Sciatic nerve (tissue), 2 donors: ENCODE data around the gene RUSC1. TPM values are rescaled to one million over a fixed set of nuclear protein-coding genes. Genes with fewer than 3 reads are reported as not detected.
A peak's percentile ranks its signal among the peaks of the same experiment; 100 is the strongest.
"Not testable (repeated sequence)": the region's sequence is repeated elsewhere in the genome, so short reads cannot be mapped to it uniquely, and the experiment has no call there.

Source experiments
- ATAC-seq: fragments of 200-7000 bp; cut with Tn5 transposase; one replicate; pipeline ENCODE4 v1.9.1; 2020; ENCODE audit warnings: mild to moderate bottlenecking, moderate library complexity
- DNase-seq: peaks from one replicate; pipeline ENCODE4 v3.0.0-alpha.2; 2020; ENCODE audit warnings: low spot score
- intact Hi-C: fragments of 100-400 bp; cut with DNase I; formaldehyde crosslinking; loops from one replicate; pipeline ENCODE4 v1.14.2; 2022
- total RNA-seq: library from RNA; stranded (reverse); fragmentation: NEBNext Ultra II Directional; extraction: Animal tissue kit (Norgen Biotek cat#: 25700); gene quantifications from one replicate; pipeline ENCODE4 v1.2.1, GENCODE V29; 2021
- donor health status: DM: no; HTN: no; CAD: no.
- donor health status: DM: no; HTN: no; CAD: no.

Gene RUSC1, protein sequence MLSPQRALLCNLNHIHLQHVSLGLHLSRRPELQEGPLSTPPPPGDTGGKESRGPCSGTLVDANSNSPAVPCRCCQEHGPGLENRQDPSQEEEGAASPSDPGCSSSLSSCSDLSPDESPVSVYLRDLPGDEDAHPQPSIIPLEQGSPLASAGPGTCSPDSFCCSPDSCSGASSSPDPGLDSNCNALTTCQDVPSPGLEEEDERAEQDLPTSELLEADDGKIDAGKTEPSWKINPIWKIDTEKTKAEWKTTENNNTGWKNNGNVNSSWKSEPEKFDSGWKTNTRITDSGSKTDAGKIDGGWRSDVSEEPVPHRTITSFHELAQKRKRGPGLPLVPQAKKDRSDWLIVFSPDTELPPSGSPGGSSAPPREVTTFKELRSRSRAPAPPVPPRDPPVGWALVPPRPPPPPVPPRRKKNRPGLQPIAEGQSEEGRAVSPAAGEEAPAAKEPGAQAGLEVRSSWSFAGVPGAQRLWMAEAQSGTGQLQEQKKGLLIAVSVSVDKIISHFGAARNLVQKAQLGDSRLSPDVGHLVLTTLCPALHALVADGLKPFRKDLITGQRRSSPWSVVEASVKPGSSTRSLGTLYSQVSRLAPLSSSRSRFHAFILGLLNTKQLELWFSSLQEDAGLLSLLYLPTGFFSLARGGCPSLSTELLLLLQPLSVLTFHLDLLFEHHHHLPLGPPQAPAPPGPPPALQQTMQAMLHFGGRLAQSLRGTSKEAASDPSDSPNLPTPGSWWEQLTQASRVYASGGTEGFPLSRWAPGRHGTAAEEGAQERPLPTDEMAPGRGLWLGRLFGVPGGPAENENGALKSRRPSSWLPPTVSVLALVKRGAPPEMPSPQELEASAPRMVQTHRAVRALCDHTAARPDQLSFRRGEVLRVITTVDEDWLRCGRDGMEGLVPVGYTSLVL
- total RNA-seq, result 43.3 TPM

DNA sequence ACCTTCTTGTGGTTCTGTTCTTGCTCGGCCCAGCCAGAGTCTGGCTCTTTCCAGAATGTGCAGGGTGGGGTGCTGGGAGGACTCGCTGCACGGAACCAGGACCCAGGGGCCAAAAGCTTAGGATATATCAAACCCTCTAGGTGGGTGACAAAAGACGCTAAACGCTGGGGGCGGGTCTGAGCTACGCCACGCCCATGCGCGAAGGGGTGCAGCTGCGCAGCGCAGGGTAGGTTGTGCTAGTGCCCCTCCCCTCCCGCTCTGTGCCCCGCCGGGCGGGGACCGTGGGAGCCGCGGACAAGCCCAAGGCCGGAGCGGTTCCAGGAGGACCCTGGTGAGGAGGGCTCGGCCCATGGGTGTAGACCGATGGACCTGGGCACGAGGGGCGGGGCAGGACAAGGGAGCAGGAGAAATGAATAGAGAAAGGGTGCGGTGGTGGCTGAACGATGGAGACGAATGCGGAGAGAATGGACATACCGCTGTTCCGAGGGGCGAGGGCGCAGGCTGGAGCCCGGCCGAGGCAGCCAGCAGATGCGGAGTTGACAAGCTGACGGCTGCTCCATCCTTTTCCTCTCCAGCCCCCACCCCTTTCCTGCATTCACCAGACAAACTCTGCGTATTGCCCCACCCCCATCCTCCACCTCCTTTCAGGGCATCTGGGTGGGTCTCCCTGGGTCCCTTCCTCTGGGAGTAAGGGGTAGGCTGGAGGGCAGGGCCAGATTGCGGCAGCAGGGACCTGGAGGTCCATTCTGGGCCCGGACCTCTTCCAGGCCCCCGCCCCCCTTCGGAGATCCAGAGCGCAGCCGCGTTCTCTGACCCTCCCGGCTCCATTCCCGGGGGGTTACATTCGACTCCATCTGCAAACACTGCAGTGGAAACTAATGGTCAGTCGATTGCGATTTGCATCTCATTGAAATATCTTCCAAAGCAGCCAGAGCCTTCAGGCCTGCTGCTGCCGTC, at the start of gene RUSC1:
Gene RUSC1 (plus strand): TSS at position 234 of the 957 bp plus-strand sequence. CDS start 880 bp downstream, outside the sequence.
- ATAC-seq, result peak; percentile 68
- intact Hi-C loops, result loop anchor here (5.0 kb wide), 1 partner anchor 49 kb away; the partner anchor contains the start of gene CLK2
- DNase-seq, result peak; percentile 92

DNA sequence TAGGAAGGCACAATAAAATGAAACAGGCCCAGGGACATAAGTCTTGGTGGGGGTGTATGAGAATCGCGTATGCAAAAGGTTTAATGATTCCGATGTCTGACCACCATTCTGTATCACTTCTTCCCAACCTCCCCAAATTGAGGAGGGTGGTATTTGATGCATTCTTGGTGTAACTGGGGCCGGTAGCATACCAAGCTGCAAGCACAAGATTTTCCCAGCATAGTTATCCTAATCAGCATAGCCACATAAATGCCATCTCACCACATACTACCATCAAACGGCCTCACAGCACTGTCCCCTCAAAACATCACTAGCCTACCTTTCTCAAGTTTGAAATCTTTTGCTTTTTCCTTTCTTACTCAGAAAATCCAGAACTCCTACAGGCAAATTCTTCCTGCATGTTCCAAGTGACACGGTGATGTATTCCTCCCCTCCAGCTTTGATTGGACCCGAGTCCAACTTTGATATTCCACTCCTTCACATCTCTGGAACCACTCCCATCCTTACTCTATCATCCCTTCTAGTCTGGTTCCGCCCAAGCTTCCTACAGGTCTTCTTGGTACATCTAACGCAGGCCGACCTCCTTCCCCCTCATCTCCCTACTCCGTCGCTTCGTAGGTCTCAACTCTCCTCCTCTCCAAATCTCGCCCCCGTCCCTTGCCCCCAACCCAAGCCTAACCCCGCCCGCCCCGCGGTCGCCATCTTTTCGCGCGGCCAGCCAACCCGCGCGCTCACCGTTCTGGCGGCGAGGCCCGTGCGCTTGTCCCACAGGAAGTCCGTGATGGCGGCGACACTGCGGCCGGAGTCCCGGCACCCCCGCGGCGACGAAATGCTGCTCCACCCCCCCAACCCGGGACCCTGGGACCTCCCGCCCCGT, 48.0 kb upstream of the RUSC1 start:
- DNase-seq (no peak), ATAC-seq (peak; percentile 5)
- intact Hi-C loops, result loop anchor here (5.0 kb wide), 1 partner anchor 50 kb away; the partner anchor contains the start of gene RUSC1

DNA sequence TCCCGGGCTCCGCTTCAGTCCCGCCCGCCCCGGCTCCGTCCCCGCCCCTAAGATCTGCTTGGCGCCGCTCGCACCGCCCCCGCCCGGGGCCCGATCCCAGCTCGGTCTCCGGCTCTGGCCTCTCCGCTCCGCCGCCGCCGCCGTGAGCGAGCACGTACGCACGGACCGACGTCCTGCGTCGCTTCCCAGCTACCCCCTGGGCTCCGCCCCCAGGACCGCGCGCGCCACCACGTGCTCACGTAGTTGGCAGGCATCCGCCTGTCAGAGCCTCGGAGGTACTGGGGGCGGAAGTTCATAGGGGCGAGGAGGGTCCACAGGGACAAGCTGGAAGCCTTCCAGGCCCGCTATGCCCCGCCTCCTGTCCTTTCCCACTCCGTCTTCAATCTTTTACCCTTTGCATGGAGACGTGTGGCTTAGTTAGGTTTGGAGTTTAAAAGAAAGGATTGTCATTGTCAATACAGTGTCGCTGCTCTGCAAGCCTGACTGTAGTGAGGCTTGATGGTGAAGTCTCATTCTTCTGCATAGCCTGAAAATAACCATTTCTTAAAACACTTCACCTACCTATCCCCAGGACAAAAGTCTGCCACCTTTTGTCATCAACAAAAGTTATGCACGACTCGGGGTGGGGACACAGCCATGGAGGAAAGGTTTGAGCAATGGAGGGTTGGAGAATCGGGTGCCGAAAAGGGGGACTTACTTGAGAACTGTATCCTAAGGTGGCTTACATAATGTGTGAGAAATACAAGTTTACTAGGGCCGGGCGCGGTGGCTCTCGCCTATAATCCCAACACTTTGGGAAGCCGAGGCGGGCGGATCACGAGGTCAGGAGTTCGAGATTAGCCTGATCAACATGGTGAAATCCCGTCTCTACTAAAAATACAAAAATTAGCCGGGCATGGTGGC, 47.1 kb upstream of the RUSC1 start, which contains the start of gene CLK2:
Gene CLK2 (minus strand): TSS at position 162 of the 903 bp plus-strand sequence. CDS start 2,527 bp downstream, outside the sequence.
- DNase-seq, result peak; percentile 98
- peak; percentile 95 for ATAC-seq
- intact Hi-C loops, result loop anchor here (5.0 kb wide), 1 partner anchor 49 kb away; the partner anchor contains the start of gene RUSC1

DNA sequence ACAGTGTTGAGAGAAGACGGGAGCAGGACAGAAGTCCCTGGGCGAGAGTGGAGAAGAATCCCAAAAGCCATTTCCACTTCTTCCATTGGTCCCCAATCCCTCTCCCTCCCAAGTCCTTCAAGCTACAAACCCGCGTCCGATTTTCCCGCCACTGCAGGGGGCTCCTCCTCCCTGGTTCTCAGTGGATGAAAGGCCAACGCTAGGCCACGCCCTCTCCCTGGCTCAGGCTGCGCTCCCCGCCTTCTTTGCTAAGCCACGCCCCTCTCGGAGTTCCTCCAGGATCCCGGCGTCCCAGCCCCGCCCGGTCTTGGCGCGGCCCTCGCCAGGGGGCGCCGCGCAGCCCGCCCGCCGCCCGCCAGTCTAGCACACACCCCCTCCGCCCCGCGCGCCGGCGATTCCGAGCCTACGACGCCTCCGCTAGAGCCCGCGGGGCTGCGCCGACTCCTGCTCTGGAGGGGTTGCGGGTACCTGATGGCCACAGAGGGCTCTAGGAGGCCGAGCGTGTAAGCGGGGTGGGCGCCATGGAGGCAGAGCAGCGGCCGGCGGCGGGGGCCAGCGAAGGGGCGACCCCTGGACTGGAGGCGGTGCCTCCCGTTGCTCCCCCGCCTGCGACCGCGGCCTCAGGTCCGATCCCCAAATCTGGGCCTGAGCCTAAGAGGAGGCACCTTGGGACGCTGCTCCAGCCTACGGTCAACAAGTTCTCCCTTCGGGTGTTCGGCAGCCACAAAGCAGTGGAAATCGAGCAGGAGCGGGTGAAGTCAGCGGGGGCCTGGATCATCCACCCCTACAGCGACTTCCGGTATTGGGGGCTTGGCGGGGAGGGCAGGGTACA, 43.4 kb upstream of the RUSC1 start, which contains the start of gene HCN3:
Gene HCN3 (plus strand): TSS at position 394 of the 832 bp plus-strand sequence. CDS start 128 bp downstream, at position 522.
- ATAC-seq (peak; percentile 93), DNase-seq (peak; percentile 100)
- intact Hi-C loops, result no loop called here

DNA sequence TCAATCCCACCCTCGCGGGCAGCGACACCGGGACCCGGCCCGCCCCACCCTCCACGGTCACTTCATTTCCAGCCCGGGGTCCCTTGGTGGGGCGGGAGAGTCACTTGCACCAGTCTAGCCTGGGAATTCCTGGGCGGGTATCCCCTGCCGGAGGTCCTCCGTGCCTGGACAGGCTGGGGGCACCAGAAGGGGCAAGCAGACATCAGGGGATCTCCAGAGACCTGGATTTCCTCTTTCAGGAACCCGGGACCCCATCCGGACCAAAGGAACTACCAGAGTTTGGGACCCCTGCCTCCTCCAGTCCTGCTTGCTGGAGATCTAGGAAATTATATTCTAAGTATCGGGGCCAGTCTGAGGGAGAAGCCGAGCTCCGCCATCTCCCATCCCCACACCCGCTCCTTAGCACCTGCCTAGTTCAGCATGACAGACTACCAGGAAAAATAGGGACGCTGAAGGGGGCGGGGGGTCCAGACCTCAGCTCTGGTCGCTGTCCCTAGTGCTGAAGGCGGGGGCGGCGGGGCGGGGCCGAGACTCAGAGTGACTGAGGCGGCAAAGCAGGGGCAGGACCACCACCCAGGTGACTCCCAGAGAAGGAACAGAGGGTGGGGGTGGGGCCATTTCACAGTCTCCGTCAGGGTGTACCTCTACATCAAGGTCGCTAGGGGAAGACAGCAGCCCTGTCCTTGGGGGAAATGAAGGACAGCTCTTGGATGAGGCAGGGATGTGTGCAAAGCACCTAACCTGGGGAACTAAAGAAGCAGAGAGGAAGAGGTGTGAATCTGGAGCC, 42.6 kb upstream of the RUSC1 start:
- intact Hi-C loops, result no loop called here
- DNase-seq (peak; percentile 83), ATAC-seq (peak; percentile 19)

DNA sequence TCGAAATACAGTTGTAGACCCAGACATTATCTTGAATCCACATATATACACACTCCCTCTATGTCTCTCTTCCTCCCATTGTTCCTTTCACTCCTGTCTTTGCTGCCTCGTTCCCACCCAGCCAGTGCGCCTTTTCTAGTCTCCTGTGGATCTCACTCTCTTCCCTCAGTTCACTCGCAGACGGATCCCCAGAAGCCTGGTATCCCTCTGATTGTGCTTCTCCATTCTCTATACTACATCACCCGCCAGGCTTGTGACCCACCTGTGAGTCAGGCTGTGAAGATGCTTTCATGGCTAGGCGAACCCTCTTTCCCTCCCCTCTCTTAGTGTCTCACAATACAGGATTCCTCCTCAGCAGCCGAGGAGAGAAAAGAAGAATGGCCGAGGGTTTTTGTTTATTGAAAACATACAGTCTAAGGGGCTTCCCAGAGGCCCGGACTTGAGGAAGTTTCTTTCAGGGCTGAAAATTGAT, 42.0 kb upstream of the RUSC1 start:
- ATAC-seq (no peak), DNase-seq (no peak)
- intact Hi-C loops, result no loop called here

DNA sequence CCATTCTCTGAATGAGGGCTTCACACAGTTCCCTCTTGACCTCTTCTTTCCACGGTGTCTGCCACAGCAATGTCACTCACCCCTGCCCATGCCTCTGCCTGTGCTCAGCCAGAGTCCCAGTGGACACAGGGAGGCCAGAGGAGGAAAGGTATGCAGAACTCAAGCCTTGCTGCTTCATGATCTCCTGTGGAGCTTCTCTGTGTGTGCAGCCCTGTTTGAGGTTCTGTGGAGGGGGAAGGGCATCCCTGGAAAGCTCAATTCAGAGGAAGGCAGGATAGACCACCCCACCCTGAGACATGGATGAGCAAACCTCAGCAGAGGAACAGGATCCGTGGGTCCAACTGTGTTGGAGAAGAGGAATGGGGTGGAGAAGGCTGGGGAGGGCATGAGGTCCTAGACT, 41.4 kb upstream of the RUSC1 start:
- ATAC-seq, result no peak
- intact Hi-C loops, result no loop called here
- no peak for DNase-seq

DNA sequence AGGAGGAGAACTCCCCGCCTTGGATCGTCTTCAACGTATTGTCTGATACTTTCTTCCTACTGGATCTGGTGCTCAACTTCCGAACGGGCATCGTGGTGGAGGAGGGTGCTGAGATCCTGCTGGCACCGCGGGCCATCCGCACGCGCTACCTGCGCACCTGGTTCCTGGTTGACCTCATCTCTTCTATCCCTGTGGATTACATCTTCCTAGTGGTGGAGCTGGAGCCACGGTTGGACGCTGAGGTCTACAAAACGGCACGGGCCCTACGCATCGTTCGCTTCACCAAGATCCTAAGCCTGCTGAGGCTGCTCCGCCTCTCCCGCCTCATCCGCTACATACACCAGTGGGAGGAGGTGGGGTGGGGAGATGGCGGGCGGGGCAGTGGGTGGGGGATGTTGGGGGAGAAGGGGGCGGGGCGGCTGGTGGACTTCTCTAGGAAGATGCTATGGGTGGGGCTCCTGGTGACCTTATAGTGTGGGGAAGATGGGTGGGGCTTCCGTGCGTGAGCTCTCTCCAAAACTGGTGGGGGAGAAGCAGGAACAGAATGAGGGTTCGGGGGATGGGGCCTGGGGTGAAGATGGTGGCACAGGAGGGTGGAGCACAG, 38.1 kb upstream of the RUSC1 start:
- intact Hi-C loops, result no loop called here
- DNase-seq (no peak), ATAC-seq (no peak)

DNA sequence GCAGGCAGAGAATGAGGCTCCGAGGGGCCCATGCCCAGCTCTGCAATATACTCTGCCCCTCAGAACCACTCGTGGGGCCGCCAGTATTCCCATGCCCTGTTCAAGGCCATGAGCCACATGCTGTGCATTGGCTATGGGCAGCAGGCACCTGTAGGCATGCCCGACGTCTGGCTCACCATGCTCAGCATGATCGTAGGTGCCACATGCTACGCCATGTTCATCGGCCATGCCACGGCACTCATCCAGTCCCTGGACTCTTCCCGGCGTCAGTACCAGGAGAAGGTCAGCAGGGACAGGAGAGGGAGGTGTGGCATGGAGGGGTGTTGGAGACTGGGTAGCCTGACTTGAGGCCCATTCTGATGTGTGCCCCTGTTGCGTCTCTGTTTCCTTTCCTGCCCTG, 36.2 kb upstream of the RUSC1 start:
- DNase-seq (no peak), ATAC-seq (no peak)
- intact Hi-C loops, result no loop called here

DNA sequence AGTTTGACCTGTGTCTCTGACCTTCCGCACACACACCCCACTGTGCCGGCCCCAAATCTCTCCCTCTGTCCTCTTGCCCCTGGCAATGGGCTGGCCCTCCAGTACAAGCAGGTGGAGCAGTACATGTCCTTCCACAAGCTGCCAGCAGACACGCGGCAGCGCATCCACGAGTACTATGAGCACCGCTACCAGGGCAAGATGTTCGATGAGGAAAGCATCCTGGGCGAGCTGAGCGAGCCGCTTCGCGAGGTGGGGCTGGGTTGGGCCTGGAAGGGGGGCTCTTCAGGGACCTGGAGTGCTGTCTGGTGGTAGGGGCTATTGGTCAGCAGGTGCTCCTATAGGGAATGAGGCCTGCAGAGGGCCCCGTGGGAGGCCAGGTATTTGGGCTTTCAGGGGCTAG, 35.6 kb upstream of the RUSC1 start:
- intact Hi-C loops, result no loop called here
- DNase-seq (no peak), ATAC-seq (no peak)

DNA sequence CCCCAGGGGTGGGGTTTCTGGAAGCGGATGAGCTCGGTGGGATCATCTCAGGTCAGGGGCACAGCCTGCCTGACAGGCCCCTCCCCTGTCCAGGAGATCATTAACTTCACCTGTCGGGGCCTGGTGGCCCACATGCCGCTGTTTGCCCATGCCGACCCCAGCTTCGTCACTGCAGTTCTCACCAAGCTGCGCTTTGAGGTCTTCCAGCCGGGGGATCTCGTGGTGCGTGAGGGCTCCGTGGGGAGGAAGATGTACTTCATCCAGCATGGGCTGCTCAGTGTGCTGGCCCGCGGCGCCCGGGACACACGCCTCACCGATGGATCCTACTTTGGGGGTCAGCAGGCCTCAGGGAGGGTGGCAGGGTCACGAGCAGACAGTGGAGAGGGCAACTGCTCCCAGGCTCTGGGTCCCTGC, 35.1 kb upstream of the RUSC1 start:
- ATAC-seq, result no peak
- no peak for DNase-seq
- intact Hi-C loops, result no loop called here

DNA sequence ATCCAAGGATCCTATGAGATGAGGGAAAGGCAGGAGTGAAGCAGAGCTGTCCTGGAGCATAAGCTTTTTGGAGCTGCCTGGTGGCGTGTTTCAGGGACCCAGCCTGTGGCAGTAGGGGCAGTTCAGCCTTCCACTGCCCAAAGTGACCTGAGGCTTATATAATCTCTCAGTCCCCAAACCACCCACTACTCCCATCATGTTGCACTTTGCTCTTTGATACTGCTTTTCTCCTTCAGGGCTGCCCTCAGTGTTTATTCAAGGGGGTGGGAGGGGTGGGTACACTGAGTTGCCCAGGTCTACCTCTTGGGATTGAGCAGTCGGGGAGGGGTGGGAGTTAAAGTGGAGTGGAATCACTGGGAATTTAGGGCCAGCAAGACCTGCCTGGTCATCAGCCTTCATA, 34.1 kb upstream of the RUSC1 start:
- intact Hi-C loops, result no loop called here
- ATAC-seq (no peak), DNase-seq (no peak)

DNA sequence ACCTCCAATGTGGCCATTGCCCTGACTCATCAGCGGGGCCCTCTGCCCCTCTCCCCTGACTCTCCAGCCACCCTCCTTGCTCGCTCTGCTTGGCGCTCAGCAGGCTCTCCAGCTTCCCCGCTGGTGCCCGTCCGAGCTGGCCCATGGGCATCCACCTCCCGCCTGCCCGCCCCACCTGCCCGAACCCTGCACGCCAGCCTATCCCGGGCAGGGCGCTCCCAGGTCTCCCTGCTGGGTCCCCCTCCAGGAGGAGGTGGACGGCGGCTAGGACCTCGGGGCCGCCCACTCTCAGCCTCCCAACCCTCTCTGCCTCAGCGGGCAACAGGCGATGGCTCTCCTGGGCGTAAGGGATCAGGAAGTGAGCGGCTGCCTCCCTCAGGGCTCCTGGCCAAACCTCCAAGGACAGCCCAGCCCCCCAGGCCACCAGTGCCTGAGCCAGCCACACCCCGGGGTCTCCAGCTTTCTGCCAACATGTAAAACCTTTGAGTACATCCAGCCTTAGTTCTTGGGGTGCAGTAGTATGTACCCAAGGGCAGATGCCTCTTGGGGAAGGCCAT, 32.6 kb upstream of the RUSC1 start:
- intact Hi-C loops, result no loop called here
- ATAC-seq (no peak), DNase-seq (no peak)

DNA sequence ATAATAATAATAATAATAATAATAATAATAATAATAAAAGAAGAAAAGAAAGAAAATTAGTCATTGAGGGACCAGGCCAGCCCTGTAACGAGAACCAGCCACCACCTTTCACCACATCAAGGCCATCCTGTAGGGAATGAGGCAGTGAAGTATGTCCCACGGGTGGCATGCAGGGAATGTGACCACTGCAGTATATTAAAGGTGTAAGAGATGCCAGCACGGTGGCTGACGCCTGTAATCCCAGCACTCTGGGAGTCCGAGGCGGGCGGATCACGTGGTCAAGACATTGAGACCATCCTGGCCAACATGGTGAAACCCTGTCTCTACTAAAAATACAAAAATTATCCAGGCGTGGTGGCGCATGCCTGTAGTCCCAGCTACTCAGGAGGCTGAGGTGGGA, 29.7 kb upstream of the RUSC1 start:
- intact Hi-C loops, DNase-seq, ATAC-seq: not testable (repeated sequence)
